KBM-7 (cell line): ENCODE results near the gene CYP2C8.
A peak's percentile ranks its signal among the peaks of the same experiment; 100 is the strongest.

Source experiments
- DNase-seq: peaks from one replicate; pipeline ENCODE4 v3.0.0-alpha.2; 2015
- in situ Hi-C: fragments of 300-500 bp; cut with MboI; formaldehyde crosslinking; loops from 2 replicates; pipeline ENCODE4 v1.14.3; 2020; ENCODE audit warnings: low sequenced_read_pairs, low pct_unique_long_range_greater_than_20kb, mixed read lengths

CYP2C8 gene

GRCh38 chr10:94991243-94991888, 77.9 kb downstream of the CYP2C8 start:
- DNase-seq: peak; percentile 7
- in situ Hi-C loops: no loop called here

- in situ Hi-C loops: no loop called here
- DNase-seq: no peak
These were observed 80.1 kb downstream of the CYP2C8 start for GRCh38 chr10:94989192-94989591.
